NK-92 (cell line): ENCODE measurements around the gene TMEM151B.

ENCODE experiments used
- DNase-seq: peaks from one replicate; lab custom pipeline; 2025; ENCODE audit not compliant: unreplicated experiment; lab: John Stamatoyannopoulos, UW

Gene TMEM151B

GRCh38 chr6:44250067-44250717, 20.1 kb upstream of the TMEM151B start:
- no peak for DNase-seq

- no peak for DNase-seq
Measured at GRCh38 chr6:44250718-44251123, 19.5 kb upstream of the TMEM151B start.

DNA sequence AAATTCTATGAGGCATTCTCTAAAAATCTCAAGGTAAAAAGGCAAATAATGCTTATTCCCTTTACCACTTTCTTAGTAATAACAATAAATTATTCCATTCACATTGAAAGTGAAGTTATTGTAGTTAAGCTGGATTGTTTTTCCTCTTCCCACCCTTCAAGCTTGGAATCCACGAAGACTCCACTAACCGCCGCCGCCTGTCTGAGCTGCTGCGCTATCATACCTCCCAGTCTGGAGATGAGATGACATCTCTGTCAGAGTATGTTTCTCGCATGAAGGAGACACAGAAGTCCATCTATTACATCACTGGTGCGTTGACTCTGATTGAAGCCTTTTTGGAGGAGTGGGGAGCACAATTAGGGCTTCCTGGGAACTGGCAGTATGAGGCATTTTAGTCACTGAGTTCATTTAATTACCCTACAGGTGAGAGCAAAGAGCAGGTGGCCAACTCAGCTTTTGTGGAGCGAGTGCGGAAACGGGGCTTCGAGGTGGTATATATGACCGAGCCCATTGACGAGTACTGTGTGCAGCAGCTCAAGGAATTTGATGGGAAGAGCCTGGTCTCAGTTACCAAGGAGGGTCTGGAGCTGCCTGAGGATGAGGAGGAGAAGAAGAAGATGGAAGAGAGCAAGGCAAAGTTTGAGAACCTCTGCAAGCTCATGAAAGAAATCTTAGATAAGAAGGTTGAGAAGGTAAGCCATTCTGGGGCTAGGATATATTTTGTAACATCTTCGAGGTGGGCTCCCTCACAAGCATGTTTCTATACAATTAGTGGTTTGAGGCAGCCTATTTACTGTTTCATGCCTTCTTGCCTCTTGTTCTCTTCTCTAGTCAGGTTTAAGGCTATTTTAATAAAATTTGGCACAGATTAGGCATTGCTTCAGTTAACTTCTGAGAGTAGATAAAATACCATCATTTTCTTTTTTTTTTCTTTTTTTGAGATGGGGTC, 18.4 kb upstream of the TMEM151B start:
- DNase-seq = no peak

DNA sequence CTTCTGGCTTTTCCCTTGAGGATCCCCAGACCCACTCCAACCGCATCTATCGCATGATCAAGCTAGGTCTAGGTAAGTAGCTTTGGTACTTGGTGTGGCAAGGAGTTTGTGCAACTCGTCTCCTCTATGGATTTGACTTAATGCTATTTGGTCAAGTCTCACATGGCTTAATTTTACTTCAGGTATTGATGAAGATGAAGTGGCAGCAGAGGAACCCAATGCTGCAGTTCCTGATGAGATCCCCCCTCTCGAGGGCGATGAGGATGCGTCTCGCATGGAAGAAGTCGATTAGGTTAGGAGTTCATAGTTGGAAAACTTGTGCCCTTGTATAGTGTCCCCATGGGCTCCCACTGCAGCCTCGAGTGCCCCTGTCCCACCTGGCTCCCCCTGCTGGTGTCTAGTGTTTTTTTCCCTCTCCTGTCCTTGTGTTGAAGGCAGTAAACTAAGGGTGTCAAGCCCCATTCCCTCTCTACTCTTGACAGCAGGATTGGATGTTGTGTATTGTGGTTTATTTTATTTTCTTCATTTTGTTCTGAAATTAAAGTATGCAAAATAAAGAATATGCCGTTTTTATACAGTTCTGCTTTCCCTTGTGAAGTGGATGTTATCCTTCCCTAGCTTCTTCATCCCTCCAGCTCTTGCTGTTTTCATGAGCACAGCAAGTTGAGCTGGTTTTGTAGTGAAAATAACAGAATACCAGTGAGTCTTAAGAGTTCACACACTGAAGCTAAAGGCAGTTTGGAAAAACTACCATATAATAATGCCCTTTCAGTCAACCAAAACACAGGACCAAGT, 16.7 kb upstream of the TMEM151B start:
- DNase-seq = no peak

DNA sequence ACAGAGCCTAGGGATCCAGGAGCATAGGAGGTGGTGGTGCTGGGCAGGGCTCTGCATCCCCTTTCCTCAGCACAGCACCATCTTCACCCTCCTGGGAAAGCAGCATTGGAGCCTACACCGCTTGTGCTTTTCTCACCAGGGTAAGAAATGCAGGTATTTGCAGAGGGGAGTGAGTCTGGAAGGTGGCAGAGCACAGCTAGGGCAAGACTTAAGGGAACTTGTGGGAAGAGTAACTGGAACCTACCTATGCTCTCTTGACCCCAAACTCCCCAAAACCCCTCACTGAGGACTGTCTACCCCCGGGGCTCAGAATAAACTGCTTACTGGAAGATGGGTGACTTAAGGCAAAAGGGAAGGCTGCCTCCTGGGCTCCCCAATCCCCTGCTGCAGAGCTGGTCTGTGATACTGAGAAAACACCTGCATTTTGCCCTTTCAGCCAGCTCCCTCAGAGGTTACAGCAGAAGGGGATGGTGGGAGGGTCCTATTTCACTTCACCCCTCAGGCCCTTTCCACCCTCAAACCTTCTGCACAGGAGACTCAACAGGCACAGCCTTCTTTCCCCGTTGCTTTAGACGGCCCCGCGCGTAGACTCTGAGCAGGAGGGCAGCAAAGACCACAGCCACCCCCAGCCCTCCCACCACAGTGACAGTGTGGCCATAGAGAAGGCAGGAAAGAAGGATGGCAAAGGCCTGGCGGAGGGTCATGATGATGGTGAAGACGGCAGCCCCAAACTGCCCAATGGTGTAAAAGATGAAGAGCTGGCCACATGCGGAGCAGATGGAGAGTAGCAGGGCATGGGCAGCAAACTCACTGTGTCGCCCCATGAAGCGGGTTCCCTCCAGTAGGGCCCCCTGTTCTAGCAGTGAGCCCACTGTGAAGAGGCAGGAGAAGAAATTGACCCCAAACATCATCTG, 15.8 kb upstream of the TMEM151B start:
- no peak for DNase-seq

GRCh38 chr6:44255105-44255808, 15.0 kb upstream of the TMEM151B start:
- DNase-seq = no peak

- no peak for DNase-seq
Measured at GRCh38 chr6:44255871-44256774, 14.1 kb upstream of the TMEM151B start.

DNA sequence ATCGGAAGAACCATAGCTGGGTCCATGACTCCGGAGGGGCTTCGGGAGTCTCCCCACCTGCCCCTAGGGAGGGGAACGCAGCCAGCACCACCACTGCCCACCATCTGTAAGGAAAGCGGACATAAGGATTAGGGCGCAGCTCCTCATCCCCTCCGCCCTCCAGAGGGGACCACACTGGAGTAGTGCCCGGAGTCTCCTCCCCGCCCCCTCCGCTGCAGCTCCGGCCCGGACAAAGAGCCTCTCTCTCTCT, 13.6 kb upstream of the TMEM151B start:
- no peak for DNase-seq

- DNase-seq = no peak
Measured at GRCh38 chr6:44257025-44257752, 13.1 kb upstream of the TMEM151B start, which contains the start of gene SLC35B2. SLC35B2 (minus strand) TSS chr6:44257528; CDS start chr6:44257410, 118 bp downstream.

- no peak for DNase-seq
Measured at GRCh38 chr6:44257753-44258324, 12.4 kb upstream of the TMEM151B start.

- DNase-seq = no peak
Measured at GRCh38 chr6:44258325-44258863, 11.9 kb upstream of the TMEM151B start.

DNA sequence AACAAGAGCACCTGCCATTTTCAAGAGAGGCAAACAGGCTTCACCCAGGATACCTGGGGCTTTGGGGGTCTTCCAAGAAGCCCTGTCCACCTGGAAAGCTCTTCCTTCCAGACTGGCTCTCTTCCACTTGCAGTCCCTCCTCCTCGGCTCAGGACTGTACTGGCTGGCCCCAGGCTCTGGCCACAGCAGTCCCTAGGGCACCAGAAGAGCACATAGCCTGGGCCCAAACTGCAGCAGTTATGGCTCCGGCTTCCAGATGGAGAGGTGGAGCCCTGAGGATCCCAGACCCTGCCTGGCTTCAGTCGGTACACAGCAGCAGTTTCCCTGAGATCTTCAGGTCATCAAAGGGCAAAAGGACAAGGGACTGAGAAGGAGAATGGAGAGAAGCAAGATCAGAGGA, 11.3 kb upstream of the TMEM151B start:
- no peak for DNase-seq

- DNase-seq = no peak
Measured at GRCh38 chr6:44260011-44260410, 10.2 kb upstream of the TMEM151B start.

- no peak for DNase-seq
Measured at GRCh38 chr6:44260451-44261297, 9.6 kb upstream of the TMEM151B start.

GRCh38 chr6:44261581-44261980, 8.7 kb upstream of the TMEM151B start:
- no peak for DNase-seq

GRCh38 chr6:44262467-44263353, 7.5 kb upstream of the TMEM151B start:
- DNase-seq = no peak
